ENCODE data around the gene R3HDM2. TPM values are rescaled to one million over a fixed set of nuclear protein-coding genes. Genes with fewer than 3 reads are reported as not detected.

R3HDM2 gene
- total and polyA plus RNA-seq, 2 donors (not counting 1 experiment from before 2014, with no cell fraction given), result 104 to 129 TPM

- Mint-ChIP-seq H3K9me3 (ENCODE audit: insufficient read depth) (no peaks in the 10 kb centered on the region), H3K4me3 (no peak overlapping the region), H3K4me1 (peaks cover 32% of the 10 kb centered on the region), H3K27ac (no peak overlapping the region), H3K27me3 (peaks cover 14% of the 10 kb centered on the region)
- Histone ChIP-seq H3K9ac (ENCODE audit: low read length) (no peak overlapping the region), H3K79me2 (ENCODE audit: control insufficient read depth, insufficient read depth, low read length) (no peaks in the 10 kb centered on the region), H3K4me2 (replicated peaks; ENCODE audit: low read depth, low read length, poor library complexity, severe bottlenecking) (no peak overlapping the region), H4K20me1 (ENCODE audit: control insufficient read depth, insufficient read depth, low read length, poor library complexity, severe bottlenecking) (no peaks in the 10 kb centered on the region), H3K27ac (ENCODE audit: low read length in 2 of 2) (no peak overlapping the region), H3K36me3 (replicated peaks in 1 of 2; ENCODE audit: control extremely low read depth in 1 of 2, control insufficient read depth in 1 of 2, extremely low read depth in 1 of 2, insufficient read depth in 2 of 2, low read length in 1 of 2) (no peaks in the 10 kb centered on the region), H2AFZ (ENCODE audit: insufficient read depth, low read depth, low read length, poor library complexity, severe bottlenecking) (no peak overlapping the region), H3K9me3 (ENCODE audit: control extremely low read depth in 1 of 3, control insufficient read depth in 2 of 3, insufficient read depth in 1 of 3, low read length in 2 of 3) (no peaks in the 10 kb centered on the region), H3K4me1 (ENCODE audit: control insufficient read depth in 2 of 2, insufficient read depth in 2 of 2, low read length in 2 of 2) (peaks cover 28 to 33% of the 10 kb centered on the region in 2 donors), H3K4me3 (ENCODE audit: control extremely low read depth in 1 of 5, extremely low read depth in 1 of 5, insufficient read depth in 1 of 5, low read depth in 2 of 5, low read length in 4 of 5) (no peak overlapping the region), H3K27me3 (replicated peaks in 1 of 4; ENCODE audit: control extremely low read depth in 1 of 4, control insufficient read depth in 3 of 4, insufficient read depth in 4 of 4, low read length in 3 of 4) (peaks cover 0 to 36% (median 11%) of the 10 kb centered on the region in 4 experiments)
- 94% methylated on average over 16 of the region's 16 CpGs for WGBS (ENCODE audit: insufficient coverage)
- no peak for TF ChIP-seq EZH2 (IDR thresholded peaks at IDR 0.05; ENCODE audit: borderline replicate concordance, insufficient read depth, low read depth, low read length, poor library complexity, severe bottlenecking)
- no peak for TF ChIP-seq CTCF (IDR thresholded peaks at IDR 0.05)
- DNase-seq, result no peak
- POLR2A ChIA-PET, result no interaction called here
- CTCF ChIA-PET, result interaction anchor here (1.0 kb wide), 1 partner anchor 33 kb away, joined by 3 read pairs; no protein-coding TSS in a partner anchor
- no peak for ATAC-seq (ENCODE audit: low read depth)
- intact Hi-C loops (cut with micrococcal nuclease), result no loop called here
These were observed 219.7 kb downstream of the R3HDM2 start for GRCh38 chr12:57210926-57211692.

- WGBS (ENCODE audit: insufficient coverage), result 78% methylated on average over 13 of the region's 15 CpGs
- H3K4me3 ChIP-seq (ENCODE audit: control extremely low read depth in 1 of 5, extremely low read depth in 1 of 5, insufficient read depth in 1 of 5, low read depth in 2 of 5, low read length in 4 of 5), result no peak overlapping the region
- H3K27ac ChIP-seq (ENCODE audit: low read length in 2 of 2), result no peak overlapping the region
- ATAC-seq (ENCODE audit: low read depth), result no peak
- no peaks in the 10 kb centered on the region for H3K79me2 ChIP-seq (ENCODE audit: control insufficient read depth, insufficient read depth, low read length)
- no peaks in the 10 kb centered on the region for H3K36me3 ChIP-seq (replicated peaks in 1 of 2; ENCODE audit: control extremely low read depth in 1 of 2, control insufficient read depth in 1 of 2, extremely low read depth in 1 of 2, insufficient read depth in 2 of 2, low read length in 1 of 2)
- H4K20me1 ChIP-seq (ENCODE audit: control insufficient read depth, insufficient read depth, low read length, poor library complexity, severe bottlenecking), result no peaks in the 10 kb centered on the region
- Mint-ChIP-seq H3K4me3 (no peak overlapping the region), H3K27ac (no peak overlapping the region), H3K27me3 (peaks cover 13% of the 10 kb centered on the region), H3K4me1 (peaks cover 26% of the 10 kb centered on the region), H3K9me3 (ENCODE audit: insufficient read depth) (no peaks in the 10 kb centered on the region)
- H3K4me1 ChIP-seq (ENCODE audit: control insufficient read depth in 2 of 2, insufficient read depth in 2 of 2, low read length in 2 of 2), result peaks cover 22 to 27% of the 10 kb centered on the region in 2 donors
- intact Hi-C loops (cut with micrococcal nuclease), result no loop called here
- H3K9ac ChIP-seq (ENCODE audit: low read length), result no peak overlapping the region
- no peak overlapping the region for H2AFZ ChIP-seq (ENCODE audit: insufficient read depth, low read depth, low read length, poor library complexity, severe bottlenecking)
- DNase-seq, result no peak
- H3K4me2 ChIP-seq (replicated peaks; ENCODE audit: low read depth, low read length, poor library complexity, severe bottlenecking), result no peak overlapping the region
- no peak for TF ChIP-seq EZH2 (IDR thresholded peaks at IDR 0.05; ENCODE audit: borderline replicate concordance, insufficient read depth, low read depth, low read length, poor library complexity, severe bottlenecking)
- no peak for TF ChIP-seq CTCF (IDR thresholded peaks at IDR 0.05)
- POLR2A ChIA-PET, result no interaction called here
- no peaks in the 10 kb centered on the region for H3K9me3 ChIP-seq (ENCODE audit: control extremely low read depth in 1 of 3, control insufficient read depth in 2 of 3, insufficient read depth in 1 of 3, low read length in 2 of 3)
- H3K27me3 ChIP-seq (replicated peaks in 1 of 4; ENCODE audit: control extremely low read depth in 1 of 4, control insufficient read depth in 3 of 4, insufficient read depth in 4 of 4, low read length in 3 of 4), result peaks cover 0 to 30% (median 8%) of the 10 kb centered on the region in 4 experiments
- CTCF ChIA-PET, result interaction anchor here (0.6 to 1.0 kb wide), 2 partner anchors 27 to 33 kb away, joined by 3 read pairs; no protein-coding TSS in a partner anchor
These were observed 220.4 kb downstream of the R3HDM2 start for GRCh38 chr12:57210461-57210860.

Measured in B cell (primary cell).